HCT116 (cell line): ENCODE results near the gene CCDC69. TPM values are rescaled to one million over a fixed set of nuclear protein-coding genes. Genes with fewer than 3 reads are reported as not detected.

ENCODE experiments used
- ATAC-seq: fragments of 200-7000 bp; cut with Tn5 transposase; 2 replicates; pipeline ENCODE4 v1.9.1; 2020; ENCODE audit warnings: mild to moderate bottlenecking, moderate library complexity
- BruUV-seq: library from RNA; stranded (reverse); fragments of 400-500 nt; replicated peaks from 2 replicates; lab custom pipeline; 2021; lab: Mats Ljungman, UMichigan
- CTCF ChIA-PET: fragments of 300-600 bp; sonication (Branson Sonifier 250); formaldehyde crosslinking; loops from one replicate; lab custom pipeline; 2021; ENCODE audit warnings: antibody characterized with exemption; lab: Charles Lee
- POLR2A ChIA-PET: fragments of 300-600, 350-600 bp; sonication (Branson Sonifier 250); formaldehyde crosslinking; loops from one replicate; lab custom pipeline; 2021; ENCODE audit warnings: antibody characterized with exemption; lab: Charles Lee
- RAD21 ChIA-PET, 2 experiments: fragments of 300-600 bp; sonication (Branson Sonifier 250); formaldehyde crosslinking; loops; one replicate each; lab custom pipeline; 2023; ENCODE audit warnings: low total read pairs in 2 of 2; ENCODE audit not compliant: uncharacterized antibody in 2 of 2, unreplicated experiment in 2 of 2, low non-redundant PET in 1 of 2; lab: Charles Lee
- DNase-seq: peaks from one replicate; pipeline ENCODE4 v3.0.0-alpha.2; 2010; ENCODE audit warnings: low read depth, low spot score
- H2AFZ ChIP-seq: fragments of 200-600 bp; shearing (Covaris generic), sonication (generic); 2 replicates; pipeline ENCODE4 v1.6.1; 2017; ENCODE audit warnings: low read depth, mixed run types, mixed read lengths, antibody characterized with exemption, low read length; ENCODE audit not compliant: poor library complexity, severe bottlenecking
- H3K27ac ChIP-seq: 2 replicates; pipeline ENCODE4 v1.5.1; 2012; ENCODE audit warnings: low read depth, low read length
- H3K27me3 ChIP-seq: fragments of 200-600 bp; sonication (generic); 2 replicates; pipeline ENCODE4 v1.6.1; 2016; ENCODE audit warnings: mixed run types, low read length, mixed read lengths; ENCODE audit not compliant: insufficient read depth
- H3K36me3 ChIP-seq, 2 experiments: fragments of 200-500 bp in 1 of 2; fragments of 200-600 bp in 1 of 2; sonication (Bioruptor generic) in 1 of 2; sonication (generic) in 1 of 2; 2 replicates each; pipeline versions ENCODE4 v1.5.1 to v1.6.1; 2014 to 2016; ENCODE audit warnings: low read length in 2 of 2, inconsistent platforms in 1 of 2, mixed read lengths in 1 of 2, mixed run types in 1 of 2; ENCODE audit not compliant: insufficient read depth in 2 of 2, control insufficient read depth in 1 of 2
- H3K4me1 ChIP-seq, 2 experiments: fragments of 200-600 bp in 1 of 2; sonication (generic) in 1 of 2; 2 replicates each; pipeline versions ENCODE4 v1.5.1 to v1.6.1; 2012 to 2017; ENCODE audit warnings: low read length in 2 of 2, inconsistent platforms in 1 of 2, mild to moderate bottlenecking in 1 of 2, mixed read lengths in 1 of 2, mixed run types in 1 of 2, moderate library complexity in 1 of 2; ENCODE audit not compliant: insufficient read depth in 2 of 2, control insufficient read depth in 1 of 2
- H3K4me2 ChIP-seq: fragments of 200-600 bp; sonication (generic); 2 replicates; pipeline ENCODE4 v1.6.1; 2017; ENCODE audit warnings: mixed run types, low read length, mixed read lengths
- H3K4me3 ChIP-seq, 2 experiments: fragments of 200-600 bp in 1 of 2; sonication (generic) in 1 of 2; replicated peaks in 1 of 2; 2 replicates each; pipeline ENCODE4 v1.5.1; 2011 to 2016; ENCODE audit warnings: low read length in 2 of 2, control low read depth in 1 of 2, low read depth in 1 of 2, mild to moderate bottlenecking in 1 of 2, mixed read lengths in 1 of 2, mixed run types in 1 of 2
- H3K79me2 ChIP-seq: fragments of 200-600 bp; sonication (generic); 2 replicates; pipeline ENCODE4 v1.6.1; 2017; ENCODE audit warnings: mild to moderate bottlenecking, mixed run types, low read length, moderate library complexity, mixed read lengths; ENCODE audit not compliant: insufficient read depth
- H3K9ac ChIP-seq: fragments of 200-600 bp; sonication (generic); 2 replicates; pipeline ENCODE4 v1.6.1; 2016; ENCODE audit warnings: low read length, mixed read lengths
- H3K9me2 ChIP-seq: fragments of 200-600 bp; sonication (generic), shearing (Covaris generic); 2 replicates; pipeline ENCODE4 v1.6.1; 2017; ENCODE audit warnings: mixed run types, mild to moderate bottlenecking, moderate library complexity; ENCODE audit not compliant: insufficient read depth
- H3K9me3 ChIP-seq, 2 experiments: fragments of 200-500 bp in 1 of 2; fragments of 200-600 bp in 1 of 2; sonication (Bioruptor generic) in 1 of 2; sonication (generic) in 1 of 2; 2 replicates each; pipeline ENCODE4 v1.6.1; 2014 to 2017; ENCODE audit warnings: low read length in 2 of 2, mixed read lengths in 2 of 2, inconsistent platforms in 1 of 2, low read depth in 1 of 2, mild to moderate bottlenecking in 1 of 2, mixed run types in 1 of 2, moderate library complexity in 1 of 2; ENCODE audit not compliant: control insufficient read depth in 1 of 2, insufficient read depth in 1 of 2
- H4K20me1 ChIP-seq: fragments of 200-600 bp; sonication (generic), shearing (Covaris generic); 2 replicates; pipeline ENCODE4 v1.6.1; 2017; ENCODE audit warnings: mixed run types, mild to moderate bottlenecking, moderate library complexity; ENCODE audit not compliant: insufficient read depth
- ATF3 ChIP-seq: IDR thresholded peaks from 2 replicates; pipeline ENCODE4 v1.6.1; 2012
- CTCF ChIP-seq, 3 experiments: fragments of 200-600 bp in 1 of 3; sonication (generic) in 1 of 3; IDR thresholded peaks in 2 of 3; conservative IDR thresholded peaks in 1 of 3; 2 replicates each; pipeline ENCODE4 v1.5.1; 2012 to 2017; ENCODE audit warnings: low read depth in 2 of 3, low read length in 2 of 3, antibody characterized with exemption in 1 of 3, borderline replicate concordance in 1 of 3, control low read depth in 1 of 3, mild to moderate bottlenecking in 1 of 3, mixed read lengths in 1 of 3, mixed run types in 1 of 3, moderate library complexity in 1 of 3; ENCODE audit not compliant: insufficient read depth in 1 of 3
- FOSL1 ChIP-seq: IDR thresholded peaks from 2 replicates; pipeline ENCODE4 v1.6.1; 2012; ENCODE audit warnings: low read depth
- POLR2A ChIP-seq: IDR thresholded peaks from 2 replicates; pipeline ENCODE4 v1.7.0; 2011; ENCODE audit warnings: borderline replicate concordance; ENCODE audit not compliant: insufficient read depth, insufficient read length; ENCODE audit errors: extremely low read depth
- REST ChIP-seq: IDR thresholded peaks from 2 replicates; pipeline ENCODE4 v1.6.1; 2012; ENCODE audit warnings: low read depth
- TCF7L2 ChIP-seq: IDR thresholded peaks from 2 replicates; pipeline ENCODE4 v1.7.0; 2011; ENCODE audit warnings: borderline replicate concordance, inconsistent platforms; ENCODE audit not compliant: insufficient read depth, insufficient read length; ENCODE audit errors: extremely low read depth
- ZNF274 ChIP-seq: fragments of 200-500 bp; sonication (Bioruptor generic); IDR thresholded peaks from 2 replicates; pipeline ENCODE4 v1.6.1; 2014; ENCODE audit warnings: mild to moderate bottlenecking, low read depth, low read length, inconsistent platforms
- intact Hi-C: fragments of 100-400 bp; cut with micrococcal nuclease; formaldehyde crosslinking; loops from 2 replicates; pipeline ENCODE4 v1.10.0; 2022
- total RNA-seq: library from RNA; stranded (reverse); gene quantifications from one replicate; pipeline ENCODE4 v1.2.1, GENCODE V29; 2021; ENCODE audit not compliant: unreplicated experiment
- TF ChIP-seq, protein P1 (sequence below): IDR thresholded peaks from 2 replicates; pipeline ENCODE4 v1.6.1; 2011; ENCODE audit warnings: mild to moderate bottlenecking, low read length, moderate library complexity; ENCODE audit not compliant: insufficient replicate concordance; ENCODE audit errors: extremely low read depth

CCDC69 gene
- total RNA-seq, 1 experiment from 2014 or later, result 4.3 TPM

DNA sequence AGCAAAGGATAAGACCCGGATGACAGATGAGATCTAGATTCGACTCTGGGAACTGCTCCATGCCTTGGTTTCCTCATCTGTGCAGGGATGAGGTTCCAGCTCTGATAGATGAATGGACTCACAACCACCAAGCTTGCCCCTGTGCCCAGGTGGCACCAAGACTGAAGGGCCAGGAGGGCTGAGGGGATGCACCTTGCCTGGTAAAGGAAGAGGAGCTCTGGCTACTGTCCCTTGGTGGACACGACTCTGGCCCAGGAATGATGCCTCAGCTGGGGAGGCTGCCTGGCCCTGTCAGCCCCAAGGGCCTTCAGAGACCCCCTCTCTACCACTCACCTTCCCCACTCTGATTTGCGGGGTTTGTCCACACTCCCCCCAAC lies 41.4 kb downstream of the CCDC69 start:
- POLR2A ChIA-PET, result interaction anchor here (1.4 kb wide), 1 partner anchor 25 kb away, joined by 4 read pairs; the partner anchor contains the start of gene ANXA6
- CTCF ChIA-PET, result no interaction called here

More for the DNA sequence above, 41.4 kb downstream of the CCDC69 start:
- Histone ChIP-seq H3K79me2 (no peaks in the 10 kb centered on the region), H3K4me2 (no peak overlapping the region), H3K4me1 (no peaks in the 10 kb centered on the region), H3K9ac (no peak overlapping the region), H3K4me3 (no peak overlapping the region), H3K9me2 (no peaks in the 10 kb centered on the region), H3K9me3 (no peaks in the 10 kb centered on the region), H4K20me1 (no peaks in the 10 kb centered on the region), H2AFZ (no peak overlapping the region), H3K36me3 (no peaks in the 10 kb centered on the region), H3K27ac (no peak overlapping the region), H3K27me3 (no peaks in the 10 kb centered on the region)
- intact Hi-C loops, result no loop called here
- BruUV-seq, result no TSS peak
- DNase-seq, result no peak
- RAD21 ChIA-PET, result interaction anchor here in 1 of 2 experiments (0.6 kb wide), 1 partner anchor 40 kb away, joined by 3 read pairs; no protein-coding TSS in a partner anchor
- TF ChIP-seq ZNF274 (no peak), POLR2A (no peak), FOSL1 (no peak), REST (no peak), CTCF (IDR thresholded peaks at IDR 0.05 in 2 of 3, conservative IDR thresholded peaks at IDR 0.05 in 1 of 3; ENCODE audit: borderline replicate concordance in 1 of 3, insufficient read depth in 1 of 3, low read depth in 2 of 3, low read length in 2 of 3) (no peak), TCF7L2 (no peak), ATF3 (no peak)
- TF ChIP-seq, protein P1, sequence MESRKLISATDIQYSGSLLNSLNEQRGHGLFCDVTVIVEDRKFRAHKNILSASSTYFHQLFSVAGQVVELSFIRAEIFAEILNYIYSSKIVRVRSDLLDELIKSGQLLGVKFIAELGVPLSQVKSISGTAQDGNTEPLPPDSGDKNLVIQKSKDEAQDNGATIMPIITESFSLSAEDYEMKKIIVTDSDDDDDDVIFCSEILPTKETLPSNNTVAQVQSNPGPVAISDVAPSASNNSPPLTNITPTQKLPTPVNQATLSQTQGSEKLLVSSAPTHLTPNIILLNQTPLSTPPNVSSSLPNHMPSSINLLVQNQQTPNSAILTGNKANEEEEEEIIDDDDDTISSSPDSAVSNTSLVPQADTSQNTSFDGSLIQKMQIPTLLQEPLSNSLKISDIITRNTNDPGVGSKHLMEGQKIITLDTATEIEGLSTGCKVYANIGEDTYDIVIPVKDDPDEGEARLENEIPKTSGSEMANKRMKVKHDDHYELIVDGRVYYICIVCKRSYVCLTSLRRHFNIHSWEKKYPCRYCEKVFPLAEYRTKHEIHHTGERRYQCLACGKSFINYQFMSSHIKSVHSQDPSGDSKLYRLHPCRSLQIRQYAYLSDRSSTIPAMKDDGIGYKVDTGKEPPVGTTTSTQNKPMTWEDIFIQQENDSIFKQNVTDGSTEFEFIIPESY, result no peak
- ATAC-seq, result no peak
